ENCODE data around the gene RTP2. TPM values are rescaled to one million over a fixed set of nuclear protein-coding genes. Genes with fewer than 3 reads are reported as not detected.

Gene RTP2
- total RNA-seq, 2 donors from 2014 or later, result not detected

DNA sequence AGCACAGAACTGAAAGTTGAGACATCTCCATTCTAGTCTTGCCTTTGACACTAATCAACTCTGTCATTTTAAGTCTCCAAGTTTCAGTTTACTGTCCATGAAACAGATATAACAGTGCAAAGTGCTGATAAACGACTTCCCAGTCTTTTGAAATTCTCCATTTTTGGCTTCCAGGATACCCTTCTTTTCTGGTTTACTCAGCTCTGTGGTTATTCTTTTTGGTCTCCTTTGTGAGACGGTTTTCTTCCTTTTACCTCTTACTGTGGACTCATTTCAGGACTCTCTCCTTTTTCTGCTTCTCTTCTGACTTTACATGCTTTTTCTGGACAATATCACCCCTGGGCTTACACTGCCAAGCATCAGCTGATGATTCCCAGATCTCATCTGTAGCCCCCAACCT is 51.1 kb downstream of the RTP2 start:
- ATAC-seq (ENCODE audit: insufficient number of reproducible peaks, low FRiP score, low read depth) (no peak), DNase-seq (ENCODE audit: low spot score) (no peak)
- Histone ChIP-seq H3K4me3 (no peak overlapping the region), H3K4me1 (ENCODE audit: control insufficient read depth in 1 of 2, low read depth in 2 of 2) (no peaks in the 10 kb centered on the region), H3K9me3 (no peaks in the 10 kb centered on the region), H3K27me3 (replicated peaks; ENCODE audit: insufficient read depth) (no peaks in the 10 kb centered on the region), H3K27ac (no peak overlapping the region), H3K36me3 (no peaks in the 10 kb centered on the region)
- TF ChIP-seq CTCF (IDR thresholded peaks at IDR 0.05), result no peak

Other genes starting within 250 kb of the RTP2 start
- gene SST, start 32.2 kb downstream of the RTP2 start, total RNA-seq, result not detected
- 100 to 1,000 TPM; 148 to 169 TPM for gene BCL6, start 42.9 kb upstream of the RTP2 start, total RNA-seq